Body of pancreas (tissue), 4 donors: Measurements from ENCODE around the gene LRP10. TPM values are rescaled to one million over a fixed set of nuclear protein-coding genes. Genes with fewer than 3 reads are reported as not detected.

Experiments used
- ATAC-seq: fragments of 150-250 bp; one replicate; pipeline ENCODE4 v1.9.1; 2016
- DNase-seq, 4 donors: peaks; one replicate each; pipeline ENCODE4 v3.0.0-alpha.2; 2019
- H3K27ac ChIP-seq, 4 donors: fragments of 200-600 bp; sonication (generic); 1 replicate in 3 of 4; 2 replicates in 1 of 4; pipeline versions ENCODE4 v1.5.1 to v1.6.1; 2016 to 2019; ENCODE audit warnings: mild to moderate bottlenecking in 1 of 4, mixed read lengths in 1 of 4, moderate library complexity in 1 of 4
- H3K27me3 ChIP-seq, 2 donors: fragments of 200-600 bp; sonication (generic); one replicate each; pipeline ENCODE4 v1.6.0; 2016; ENCODE audit warnings: mild to moderate bottlenecking in 1 of 2
- H3K36me3 ChIP-seq, 2 donors: fragments of 200-600 bp; sonication (generic); replicated peaks in 1 of 2; 2 replicates each; pipeline ENCODE4 v1.5.1; 2016; ENCODE audit warnings: low read depth in 2 of 2; ENCODE audit not compliant: insufficient read depth in 1 of 2
- H3K4me1 ChIP-seq: fragments of 200-600 bp; sonication (generic); one replicate; pipeline ENCODE4 v1.6.0; 2016
- H3K4me3 ChIP-seq, 2 donors: fragments of 200-600 bp; sonication (generic); 1 replicate in 1 of 2; 2 replicates in 1 of 2; pipeline ENCODE4 v1.5.1; 2016 to 2019
- H3K9me3 ChIP-seq, 3 donors: fragments of 200-600 bp; sonication (generic); 1 replicate in 2 of 3; 2 replicates in 1 of 3; pipeline ENCODE4 v1.5.1; 2016
- POLR2A ChIP-seq, 3 donors: fragments of 450-650 bp; IDR thresholded peaks; one replicate each; pipeline ENCODE4 v1.6.1; 2016; ENCODE audit warnings: antibody characterized with exemption in 3 of 3, mild to moderate bottlenecking in 2 of 3
- WGBS, 2 donors: methylation state at CpG; one replicate each; pipeline ENCODE4 v1.1.5; 2017; 5-methylcytosine and 5-hydroxymethylcytosine counted together
- intact Hi-C: fragments of 100-400 bp; cut with DNase I; formaldehyde crosslinking; loops from one replicate; pipeline ENCODE4 v1.15.1; 2023
- total RNA-seq, 2 donors: library from RNA; depleted of rRNA; stranded (reverse); fragments of >200 nt; gene quantifications; one replicate each; pipeline ENCODE4 v1.1.0, GENCODE V29; 2016
- TF ChIP-seq, protein P1 (sequence below), 7 experiments: fragments of 450-650 bp in 4 of 7; fragments of 200-600 bp in 3 of 7; sonication (generic) in 3 of 7; IDR thresholded peaks; one replicate each; pipeline ENCODE4 v1.5.1; 2016 to 2019; ENCODE audit warnings: antibody characterized with exemption in 7 of 7

LRP10 gene
- total RNA-seq, 2 donors from 2014 or later: 47.8 to 83.0 TPM

DNA sequence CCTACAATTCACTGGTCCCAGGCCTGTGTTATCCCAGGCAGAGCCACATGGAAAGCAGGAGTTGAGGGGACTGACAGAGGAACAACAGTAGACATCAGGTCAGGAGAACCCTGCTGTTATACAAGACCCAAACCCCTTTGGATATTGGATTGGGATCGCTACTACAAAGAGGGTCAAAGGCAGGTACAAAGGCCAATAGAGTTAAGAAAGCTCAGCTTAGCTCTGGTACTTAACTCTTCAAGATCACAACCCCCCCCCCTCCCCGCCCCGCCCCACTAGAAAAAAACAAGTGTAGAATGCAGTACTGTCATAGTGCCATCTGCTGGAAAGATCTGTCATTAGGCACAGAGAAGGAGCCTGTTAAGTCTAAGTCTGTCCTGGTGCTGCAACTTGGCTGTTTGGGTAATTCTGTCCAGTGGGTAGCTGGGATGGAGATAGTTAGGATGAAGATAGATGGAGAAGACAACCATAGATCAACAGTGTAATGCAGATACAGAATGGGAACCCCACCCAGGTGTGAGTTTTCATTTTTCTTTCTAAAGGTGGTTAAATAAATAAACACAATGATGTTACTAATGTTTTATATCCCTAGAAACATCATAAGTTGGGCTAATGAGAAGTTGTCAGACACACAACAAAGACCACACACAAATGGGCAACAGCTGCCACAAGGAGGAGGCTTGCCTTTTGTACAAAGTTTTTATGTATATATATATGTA, 28.7 kb downstream of the LRP10 start:
- H3K27ac ChIP-seq: no peak overlapping the region
- TF ChIP-seq, protein P1, sequence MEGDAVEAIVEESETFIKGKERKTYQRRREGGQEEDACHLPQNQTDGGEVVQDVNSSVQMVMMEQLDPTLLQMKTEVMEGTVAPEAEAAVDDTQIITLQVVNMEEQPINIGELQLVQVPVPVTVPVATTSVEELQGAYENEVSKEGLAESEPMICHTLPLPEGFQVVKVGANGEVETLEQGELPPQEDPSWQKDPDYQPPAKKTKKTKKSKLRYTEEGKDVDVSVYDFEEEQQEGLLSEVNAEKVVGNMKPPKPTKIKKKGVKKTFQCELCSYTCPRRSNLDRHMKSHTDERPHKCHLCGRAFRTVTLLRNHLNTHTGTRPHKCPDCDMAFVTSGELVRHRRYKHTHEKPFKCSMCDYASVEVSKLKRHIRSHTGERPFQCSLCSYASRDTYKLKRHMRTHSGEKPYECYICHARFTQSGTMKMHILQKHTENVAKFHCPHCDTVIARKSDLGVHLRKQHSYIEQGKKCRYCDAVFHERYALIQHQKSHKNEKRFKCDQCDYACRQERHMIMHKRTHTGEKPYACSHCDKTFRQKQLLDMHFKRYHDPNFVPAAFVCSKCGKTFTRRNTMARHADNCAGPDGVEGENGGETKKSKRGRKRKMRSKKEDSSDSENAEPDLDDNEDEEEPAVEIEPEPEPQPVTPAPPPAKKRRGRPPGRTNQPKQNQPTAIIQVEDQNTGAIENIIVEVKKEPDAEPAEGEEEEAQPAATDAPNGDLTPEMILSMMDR (IDR thresholded peaks at IDR 0.05): peak; percentile 14 to 43 (median 35)
- TF ChIP-seq POLR2A (IDR thresholded peaks at IDR 0.05): no peak
- intact Hi-C loops: no loop called here

DNA sequence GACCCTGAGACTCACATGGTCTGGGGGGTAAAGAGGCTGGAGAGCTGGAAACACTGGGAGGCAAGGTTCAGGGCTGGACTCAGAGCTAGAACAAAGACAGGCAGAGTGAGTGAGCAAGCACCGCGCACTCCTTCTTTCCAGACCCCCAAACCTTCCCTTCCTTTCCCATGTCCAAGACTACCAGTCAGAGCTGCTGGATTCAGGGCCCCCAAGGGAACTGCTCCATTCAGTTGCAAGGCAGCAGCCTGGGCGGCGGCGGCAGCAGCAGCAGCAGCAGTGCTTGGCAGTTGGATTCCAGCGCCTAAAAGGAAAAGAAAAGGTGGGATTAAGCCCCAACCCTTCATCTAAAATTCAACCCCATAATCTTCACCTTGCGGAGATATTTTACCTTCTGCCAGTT, 30.3 kb downstream of the LRP10 start:
- no peak for ATAC-seq
- Histone ChIP-seq H3K4me3 (no peak overlapping the region), H3K4me1 (peaks cover 17% of the 10 kb centered on the region), H3K9me3 (no peaks in the 10 kb centered on the region), H3K27me3 (no peaks in the 10 kb centered on the region), H3K36me3 (peaks cover 28 to 30% of the 10 kb centered on the region in 2 donors), H3K27ac (no peak overlapping the region)
- WGBS, 2 donors: 94 to 98% methylated on average over 7 of the region's 7 CpGs
- TF ChIP-seq, protein P1 (IDR thresholded peaks at IDR 0.05): no peak
- TF ChIP-seq POLR2A (IDR thresholded peaks at IDR 0.05): no peak
- no peak for DNase-seq
- intact Hi-C loops: no loop called here

More for the DNA sequence above, 28.7 kb downstream of the LRP10 start:
- DNase-seq (peak in 3 of 4 donors; percentile 21 to 52 (median 28)), ATAC-seq (peak; percentile 59)
- 51 to 53% methylated on average over 3 of the region's 3 CpGs for WGBS, 2 donors
- Histone ChIP-seq H3K36me3 (peaks cover 15 to 18% of the 10 kb centered on the region in 2 donors), H3K4me1 (peaks cover 17% of the 10 kb centered on the region), H3K27me3 (no peaks in the 10 kb centered on the region), H3K4me3 (no peak overlapping the region), H3K9me3 (no peaks in the 10 kb centered on the region)

DNA sequence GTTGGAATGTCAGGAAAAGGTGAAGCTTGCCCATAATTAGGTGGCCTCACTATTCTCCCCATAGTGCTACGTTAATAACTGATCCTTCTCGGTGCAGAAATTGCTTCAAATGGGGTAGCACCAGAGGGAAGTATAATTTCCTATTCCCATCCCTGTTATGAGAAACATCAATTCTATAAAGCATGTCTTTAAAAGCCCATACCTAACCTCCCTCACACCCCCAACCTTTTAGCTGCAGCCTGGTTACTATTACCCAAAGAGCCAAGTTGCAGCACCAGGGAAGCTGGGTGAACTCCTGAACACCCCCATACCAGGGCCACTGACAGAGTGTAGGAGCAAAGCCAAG, 32.2 kb downstream of the LRP10 start:
- no peak overlapping the region for H3K4me3 ChIP-seq
- no peak for TF ChIP-seq POLR2A (IDR thresholded peaks at IDR 0.05)
- TF ChIP-seq, protein P1 (IDR thresholded peaks at IDR 0.05): no peak
- no peaks in the 10 kb centered on the region for H3K27me3 ChIP-seq
- H3K27ac ChIP-seq: peak overlapping the region in 3 of 4 donors; percentile 51 to 64 (median 63)
- 36 to 43% methylated on average over 2 of the region's 2 CpGs for WGBS, 2 donors
- peaks cover 17% of the 10 kb centered on the region for H3K4me1 ChIP-seq
- intact Hi-C loops: no loop called here
- no peaks in the 10 kb centered on the region for H3K9me3 ChIP-seq
- H3K36me3 ChIP-seq: peaks cover 34% of the 10 kb centered on the region in 2 donors
- DNase-seq: no peak
- ATAC-seq: no peak

DNA sequence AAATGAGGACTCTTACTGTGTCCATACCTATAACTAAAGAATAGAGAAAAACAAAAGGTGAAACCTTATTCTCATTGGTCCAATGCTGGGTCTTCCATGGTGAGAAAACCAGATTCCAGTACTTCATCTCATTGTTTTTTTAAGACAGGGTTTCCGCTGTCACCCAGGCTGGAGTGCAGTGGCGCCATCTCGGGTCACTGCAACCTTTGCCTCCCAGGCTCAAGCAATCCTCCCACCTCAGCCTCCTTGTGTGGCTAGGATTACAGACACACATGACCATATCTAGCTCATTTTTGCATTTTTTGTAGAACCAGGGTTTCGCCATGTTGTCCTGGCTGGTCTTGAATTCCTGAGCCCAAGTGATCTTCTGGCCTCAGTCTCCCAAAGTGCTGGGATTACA, 34.1 kb downstream of the LRP10 start:
- H3K4me1 ChIP-seq: peaks cover 17% of the 10 kb centered on the region
- intact Hi-C loops: no loop called here
- TF ChIP-seq POLR2A (IDR thresholded peaks at IDR 0.05): no peak
- TF ChIP-seq, protein P1 (IDR thresholded peaks at IDR 0.05): no peak
- no peak for ATAC-seq
- no peak overlapping the region for H3K27ac ChIP-seq
- H3K36me3 ChIP-seq: peaks cover 34 to 44% of the 10 kb centered on the region in 2 donors
- DNase-seq: no peak
- no peaks in the 10 kb centered on the region for H3K27me3 ChIP-seq
- no peaks in the 10 kb centered on the region for H3K9me3 ChIP-seq
- WGBS, 2 donors: 94% methylated on average over 4 of the region's 4 CpGs
- H3K4me3 ChIP-seq: no peak overlapping the region

DNA sequence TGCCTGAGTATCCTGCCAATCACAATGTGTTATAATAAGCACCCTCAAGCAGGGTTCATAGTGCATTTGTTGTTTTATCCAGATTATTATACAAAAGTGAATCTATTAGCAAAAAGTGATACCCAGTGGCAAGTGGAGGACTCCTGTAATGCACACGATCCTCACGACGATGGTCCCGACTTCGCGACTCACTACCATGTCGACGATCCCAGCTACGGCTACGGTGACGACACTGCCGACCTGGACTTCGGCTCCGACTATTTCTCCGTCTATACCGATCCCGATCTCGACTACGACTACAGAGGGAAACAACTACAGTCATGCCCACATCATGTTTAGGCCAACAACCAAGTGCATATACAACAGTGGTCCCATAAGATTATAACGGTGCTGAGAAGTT, 34.5 kb downstream of the LRP10 start:
- Histone ChIP-seq H3K27me3 (no peaks in the 10 kb centered on the region), H3K27ac (no peak overlapping the region), H3K4me3 (no peak overlapping the region), H3K9me3 (no peaks in the 10 kb centered on the region), H3K36me3 (peaks cover 30 to 39% of the 10 kb centered on the region in 2 donors), H3K4me1 (peaks cover 17% of the 10 kb centered on the region)
- 94 to 99% methylated on average over 20 of the region's 20 CpGs for WGBS, 2 donors
- DNase-seq (no peak), ATAC-seq (no peak)
- intact Hi-C loops: no loop called here
- no peak for TF ChIP-seq POLR2A (IDR thresholded peaks at IDR 0.05)
- TF ChIP-seq, protein P1 (IDR thresholded peaks at IDR 0.05): no peak
